WI38 (cell line): ENCODE results near the gene CLIP2.
A peak's percentile ranks its signal among the peaks of the same experiment; 100 is the strongest.

Experiments used
- H3K4me3 ChIP-seq: 2 replicates; pipeline ENCODE4 v1.5.1; 2011; ENCODE audit warnings: low read depth, mild to moderate bottlenecking, control low read depth, low read length
- TF ChIP-seq, protein P1 (sequence below): IDR thresholded peaks from 2 replicates; pipeline ENCODE4 v1.5.1; 2012; ENCODE audit warnings: low read depth, mild to moderate bottlenecking, control low read depth, low read length

The CLIP2 gene

DNA sequence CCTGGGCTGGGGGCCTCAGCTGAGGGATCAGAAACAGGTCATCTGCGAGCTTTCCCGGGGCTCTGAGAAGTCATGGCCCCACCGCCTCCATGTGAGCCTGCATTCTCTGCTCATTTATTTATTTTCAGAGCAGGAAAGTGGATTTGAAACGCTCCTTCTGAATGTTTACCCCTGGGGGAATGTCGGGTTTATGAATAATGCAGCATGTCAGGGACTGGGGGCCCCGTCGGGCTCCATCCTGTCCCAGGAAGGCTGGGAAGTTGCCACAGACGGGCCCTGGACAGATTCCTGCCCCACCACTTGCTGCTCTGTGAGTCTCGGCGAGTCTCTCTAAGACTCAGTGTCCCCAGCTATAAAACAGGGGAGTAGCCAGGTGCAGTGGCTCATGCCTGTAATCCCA, 152.6 kb downstream of the CLIP2 start:
- TF ChIP-seq, protein P1, sequence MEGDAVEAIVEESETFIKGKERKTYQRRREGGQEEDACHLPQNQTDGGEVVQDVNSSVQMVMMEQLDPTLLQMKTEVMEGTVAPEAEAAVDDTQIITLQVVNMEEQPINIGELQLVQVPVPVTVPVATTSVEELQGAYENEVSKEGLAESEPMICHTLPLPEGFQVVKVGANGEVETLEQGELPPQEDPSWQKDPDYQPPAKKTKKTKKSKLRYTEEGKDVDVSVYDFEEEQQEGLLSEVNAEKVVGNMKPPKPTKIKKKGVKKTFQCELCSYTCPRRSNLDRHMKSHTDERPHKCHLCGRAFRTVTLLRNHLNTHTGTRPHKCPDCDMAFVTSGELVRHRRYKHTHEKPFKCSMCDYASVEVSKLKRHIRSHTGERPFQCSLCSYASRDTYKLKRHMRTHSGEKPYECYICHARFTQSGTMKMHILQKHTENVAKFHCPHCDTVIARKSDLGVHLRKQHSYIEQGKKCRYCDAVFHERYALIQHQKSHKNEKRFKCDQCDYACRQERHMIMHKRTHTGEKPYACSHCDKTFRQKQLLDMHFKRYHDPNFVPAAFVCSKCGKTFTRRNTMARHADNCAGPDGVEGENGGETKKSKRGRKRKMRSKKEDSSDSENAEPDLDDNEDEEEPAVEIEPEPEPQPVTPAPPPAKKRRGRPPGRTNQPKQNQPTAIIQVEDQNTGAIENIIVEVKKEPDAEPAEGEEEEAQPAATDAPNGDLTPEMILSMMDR, result no peak
- H3K4me3 ChIP-seq, result no peak overlapping the region

DNA sequence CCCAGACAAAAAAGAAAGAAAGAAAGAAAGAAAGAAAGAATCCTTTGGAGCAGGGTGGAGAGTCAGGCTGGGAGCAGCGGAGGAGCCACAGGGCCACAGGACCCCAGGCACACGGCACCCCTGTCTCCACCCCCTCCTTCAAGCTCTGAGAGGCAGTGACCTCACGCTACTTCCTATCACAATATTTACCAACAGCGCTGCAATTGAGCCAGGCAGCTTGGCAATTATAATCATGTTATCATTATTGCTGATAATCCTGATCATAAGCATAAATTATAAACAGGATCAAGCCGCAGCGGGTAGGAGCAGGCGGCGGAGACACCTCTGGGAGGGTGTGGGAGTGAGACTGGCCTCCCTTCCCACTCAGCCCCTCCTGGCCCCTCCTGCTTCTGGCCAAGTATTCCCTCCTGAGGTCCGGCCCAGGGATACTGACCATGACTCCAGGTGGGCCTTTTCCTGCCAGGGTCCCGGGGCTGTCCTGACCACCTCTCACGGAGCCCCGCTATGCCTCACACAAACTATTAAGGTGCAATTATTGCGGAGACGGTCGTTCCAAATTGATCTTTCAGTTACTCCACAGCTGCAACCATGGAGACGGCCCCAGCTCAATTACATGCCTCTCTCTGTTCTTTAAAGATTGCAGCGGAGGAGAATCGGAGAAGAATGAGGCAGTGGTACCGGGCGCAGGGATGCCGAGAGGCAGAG, 154.5 kb downstream of the CLIP2 start:
- TF ChIP-seq, protein P1, result no peak

DNA sequence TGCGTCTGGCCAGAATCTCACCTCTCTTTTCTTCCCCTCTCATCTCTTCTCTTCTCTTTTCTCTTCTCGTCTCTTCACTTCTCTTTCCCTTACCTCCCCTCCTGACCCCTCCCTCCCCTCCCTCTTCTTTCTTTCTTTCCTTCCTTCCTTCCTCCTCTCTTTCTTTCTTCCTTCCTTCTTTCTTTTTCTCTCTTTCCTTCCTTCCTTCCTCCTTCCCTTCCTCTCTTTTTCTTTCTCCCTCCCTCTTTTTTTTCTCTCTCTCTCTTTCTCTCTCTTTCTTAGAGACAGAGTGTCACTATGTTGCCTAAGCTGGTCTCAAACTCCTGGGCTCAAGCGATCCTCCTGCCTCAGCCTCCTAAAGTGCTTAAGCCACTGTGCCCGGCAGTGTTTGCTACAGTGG, 159.9 kb downstream of the CLIP2 start:
- no peak overlapping the region for H3K4me3 ChIP-seq
- TF ChIP-seq, protein P1, result no peak

More for the DNA sequence above, 154.5 kb downstream of the CLIP2 start:
- no peak overlapping the region for H3K4me3 ChIP-seq

DNA sequence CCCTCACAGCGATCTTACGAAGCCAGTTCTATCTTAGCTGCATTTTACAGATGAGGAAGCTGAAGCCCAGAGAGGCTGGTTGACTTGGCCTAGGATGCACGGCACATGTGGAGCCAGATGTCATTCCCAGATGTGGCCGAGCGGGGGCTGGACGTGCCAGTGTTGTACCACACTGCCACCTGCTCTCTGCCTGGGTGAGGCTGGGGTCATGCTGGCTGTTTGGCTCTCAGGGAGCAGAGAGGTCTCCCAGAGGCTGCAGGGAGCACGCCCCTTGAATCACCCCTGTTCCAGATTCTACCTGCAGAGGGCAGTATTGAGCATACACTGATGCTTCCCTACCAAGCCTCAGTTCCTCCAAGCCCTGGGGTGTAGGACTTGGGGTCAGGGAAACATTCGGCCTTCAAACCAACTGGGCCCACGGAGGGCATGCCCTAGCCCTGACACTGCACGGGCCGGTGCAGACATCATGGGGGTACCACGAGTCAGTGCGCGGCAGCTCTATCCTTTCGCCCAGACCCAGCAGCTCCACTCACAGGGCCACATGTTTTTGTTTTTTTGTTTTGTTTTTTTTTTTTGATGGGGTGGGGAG, 160.7 kb downstream of the CLIP2 start:
- H3K4me3 ChIP-seq, result no peak overlapping the region
- TF ChIP-seq, protein P1, result peak; percentile 95

DNA sequence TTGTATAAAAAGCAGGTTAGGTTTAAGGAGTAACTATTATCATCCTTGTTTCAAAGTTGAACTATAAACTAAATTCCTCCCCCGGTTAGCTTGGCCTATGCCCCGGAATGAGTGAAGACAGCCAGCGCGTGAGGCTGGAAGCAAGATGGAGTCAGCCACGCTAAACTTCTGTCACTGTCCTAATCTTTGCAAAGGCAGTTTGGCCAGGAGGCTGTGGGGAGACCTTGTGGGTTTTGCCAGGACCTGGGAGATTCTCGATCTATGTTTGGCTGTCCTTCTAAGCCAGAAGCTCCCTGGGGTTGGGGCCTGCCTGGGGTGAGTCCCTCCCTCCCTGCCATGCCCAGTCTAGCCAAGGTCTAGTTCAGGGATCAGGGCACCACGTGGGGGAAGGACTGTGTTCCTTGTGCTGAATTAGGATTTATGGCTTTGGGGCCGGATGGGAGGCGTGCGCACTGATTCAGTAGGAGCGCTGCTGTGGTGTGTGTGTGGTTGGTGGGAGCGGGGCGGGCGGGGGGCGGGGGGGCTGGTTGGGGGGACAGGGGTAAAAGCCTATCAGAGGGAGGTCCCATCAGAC, 163.6 kb downstream of the CLIP2 start:
- TF ChIP-seq, protein P1, result no peak
- peak overlapping the region; percentile 74 for H3K4me3 ChIP-seq

DNA sequence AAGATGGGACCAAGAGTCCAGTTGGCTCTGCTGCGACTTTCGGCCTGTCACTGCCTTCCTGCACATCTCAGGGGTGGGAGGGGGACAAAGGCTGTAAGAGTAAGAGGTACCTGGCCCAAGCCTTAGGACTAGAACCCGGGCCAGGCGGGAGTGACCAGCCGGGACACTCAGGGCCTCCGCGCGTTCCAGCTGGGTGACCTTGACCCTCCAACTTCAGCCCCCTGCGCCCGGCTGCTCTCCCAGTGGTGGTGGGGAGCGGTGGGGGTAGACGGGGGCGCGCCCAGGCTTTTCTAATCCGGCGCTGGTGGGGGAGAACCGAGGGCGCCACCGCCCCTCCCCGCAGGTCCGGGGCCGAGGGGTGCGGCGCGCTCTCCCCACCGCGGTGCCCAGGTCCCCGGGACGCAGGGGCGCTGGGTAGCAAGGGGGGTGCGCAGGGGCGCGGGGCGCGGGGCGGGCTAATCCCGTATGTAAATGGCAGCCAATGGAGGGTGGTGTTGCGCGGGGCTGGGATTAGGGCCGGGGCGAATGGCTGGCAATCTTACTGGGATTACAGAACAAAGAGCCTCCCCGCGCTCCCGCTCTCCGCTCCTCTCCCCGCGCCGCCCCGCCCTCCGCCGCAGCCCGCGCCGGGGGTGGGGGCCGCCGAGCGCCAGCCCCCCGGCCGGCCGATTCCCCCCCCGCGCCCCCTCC, 164.3 kb downstream of the CLIP2 start, which contains the start of gene GTF2IRD1:
GTF2IRD1 (plus strand) TSS at position 585 of the 690 bp plus-strand sequence. CDS start 54,175 bp downstream, outside the sequence.
- peak within 1 kb of the TSS; percentile 74 for H3K4me3 ChIP-seq
- TF ChIP-seq, protein P1, result no peak
